Stomach (tissue), 9 donors: ENCODE measurements around the gene XPOT. TPM values are rescaled to one million over a fixed set of nuclear protein-coding genes. Genes with fewer than 3 reads are reported as not detected.

Experiments used
- DNase-seq, 2 donors: peaks; one replicate each; pipeline versions ENCODE4 v3.0.0 to v3.0.0-alpha.2; 2013 to 2019
- H3K27ac ChIP-seq, 5 donors: fragments of 200-600 bp in 4 of 5; sonication (generic) in 4 of 5; one replicate each; pipeline ENCODE4 v1.5.1; 2013 to 2019; ENCODE audit warnings: mild to moderate bottlenecking in 1 of 5, moderate library complexity in 1 of 5
- H3K27me3 ChIP-seq, 3 donors: fragments of 200-600 bp; sonication (generic); one replicate each; pipeline ENCODE4 v1.5.1; 2017 to 2019; ENCODE audit warnings: mixed run types in 1 of 3
- H3K36me3 ChIP-seq, 4 donors: fragments of 200-600 bp; sonication (generic); 1 replicate in 3 of 4; 2 replicates in 1 of 4; pipeline ENCODE4 v1.5.1; 2016 to 2019
- H3K4me1 ChIP-seq, 4 donors: fragments of 200-600 bp; sonication (generic); one replicate each; pipeline ENCODE4 v1.5.1; 2016 to 2019
- H3K4me3 ChIP-seq, 4 donors: fragments of 200-600 bp; sonication (generic) in 3 of 4; one replicate each; pipeline ENCODE4 v1.5.1; 2016 to 2019; ENCODE audit warnings: mild to moderate bottlenecking in 1 of 4
- H3K9me3 ChIP-seq, 4 donors: fragments of 200-600 bp; sonication (generic); one replicate each; pipeline ENCODE4 v1.5.1; 2016 to 2019
- CTCF ChIP-seq, 7 experiments: fragments of 450-650 bp in 4 of 7; fragments of 200-600 bp in 3 of 7; sonication (generic) in 3 of 7; IDR thresholded peaks; one replicate each; pipeline ENCODE4 v1.5.1; 2016 to 2019; ENCODE audit warnings: antibody characterized with exemption in 7 of 7, control low read depth in 2 of 7, mild to moderate bottlenecking in 1 of 7
- EP300 ChIP-seq: sonication (generic); formaldehyde crosslinking; IDR thresholded peaks from one replicate; pipeline ENCODE4 v1.6.1; 2017; ENCODE audit warnings: antibody characterized with exemption
- POLR2A ChIP-seq, 4 donors: fragments of 450-650 bp; IDR thresholded peaks; one replicate each; pipeline ENCODE4 v1.6.1; 2016; ENCODE audit warnings: antibody characterized with exemption in 4 of 4, control low read depth in 2 of 4, mild to moderate bottlenecking in 1 of 4, moderate library complexity in 1 of 4
- POLR2AphosphoS5 ChIP-seq, 3 donors: sonication (generic); formaldehyde crosslinking; IDR thresholded peaks; one replicate each; pipeline ENCODE4 v1.6.1; 2016; ENCODE audit warnings: antibody characterized with exemption in 3 of 3
- WGBS, 5 donors: extraction: QIAGEN DNeasy Blood & Tissue Kit in 3 of 5; methylation state at CpG; one replicate each; pipeline versions ENCODE4 v1.1.5 to v1.1.7; 2013 to 2018; 5-methylcytosine and 5-hydroxymethylcytosine counted together
- intact Hi-C: fragments of 100-400 bp; cut with DNase I; formaldehyde crosslinking; loops from one replicate; pipeline ENCODE4 v1.15.1; 2023; ENCODE audit warnings: low total_unique reads
- polyA plus RNA-seq, 3 donors: library from polyadenylated mRNA; stranded (reverse); fragments of 200-250 nt; gene quantifications; one replicate each; pipeline ENCODE4 v1.2.3, GENCODE V29; 2013
- total RNA-seq, 5 donors: library from RNA; depleted of rRNA; stranded (reverse); fragments of >200 nt; gene quantifications; one replicate each; pipeline versions ENCODE4 v1.1.0 to v1.2.3, GENCODE V29; 2014 to 2016
- donor health status: healthy with polysubstance abuse.
- donor health status: Bipolar disorder and iron deficiency.
- donor health status: healthy.

The XPOT gene
- total and polyA plus RNA-seq, 8 donors: 12.8 to 109 (median 23.3) TPM

GRCh38 chr12:64450057-64450640 lies 46.0 kb downstream of the XPOT start:
- intact Hi-C loops: no loop called here
- WGBS, 5 donors: 58 to 70% (median 67%) methylated on average over 2 of the region's 2 CpGs
- no peaks in the 10 kb centered on the region for H3K27me3 ChIP-seq
- no peak overlapping the region for H3K27ac ChIP-seq
- H3K36me3 ChIP-seq: peaks cover 14 to 40% (median 37%) of the 10 kb centered on the region in 4 donors
- H3K4me3 ChIP-seq: no peak overlapping the region
- H3K4me1 ChIP-seq: peaks cover 0 to 35% (median 29%) of the 10 kb centered on the region in 4 donors
- TF ChIP-seq CTCF (IDR thresholded peaks at IDR 0.05) (no peak), EP300 (no peak), POLR2A (IDR thresholded peaks at IDR 0.05) (no peak), POLR2AphosphoS5 (IDR thresholded peaks at IDR 0.05) (no peak)
- no peak for DNase-seq
- no peaks in the 10 kb centered on the region for H3K9me3 ChIP-seq

DNA sequence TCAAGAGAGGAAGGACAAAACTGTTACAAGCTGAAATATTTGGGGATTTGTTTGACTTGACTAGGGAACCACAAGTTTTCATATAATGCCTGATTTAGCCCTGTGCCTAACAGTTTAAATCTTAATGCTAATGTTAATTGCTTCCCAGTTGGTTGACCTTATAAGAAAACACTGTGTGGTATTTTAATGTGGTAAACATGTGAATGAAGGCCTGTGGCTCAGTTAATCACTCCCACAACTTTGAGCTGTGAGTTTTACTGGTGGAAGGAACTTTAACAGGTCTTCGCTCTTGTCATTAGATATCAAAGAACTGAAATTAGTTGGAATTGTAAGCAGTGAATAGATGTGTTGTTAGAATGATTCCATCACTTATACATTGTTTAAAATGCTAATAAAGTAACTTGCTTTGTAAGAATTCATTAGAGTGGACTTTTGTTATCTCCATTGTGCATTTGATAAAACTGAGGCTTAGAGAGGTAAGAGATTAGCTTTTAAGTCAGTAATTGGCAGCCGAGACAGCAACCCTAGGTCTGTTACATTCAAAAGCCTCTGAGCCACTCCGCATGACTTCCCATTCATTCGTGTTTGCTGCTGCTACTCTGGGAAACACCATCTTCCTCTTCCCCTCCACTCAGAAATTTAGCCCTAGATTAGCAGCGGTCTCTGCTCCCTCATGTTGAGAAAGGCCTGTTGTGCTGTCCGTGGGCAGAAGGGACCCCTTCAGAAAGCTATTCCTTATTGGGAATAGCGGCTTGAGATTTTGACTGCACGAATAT lies 46.7 kb downstream of the XPOT start:
- Histone ChIP-seq H3K27me3 (no peaks in the 10 kb centered on the region), H3K4me3 (peak overlapping the region; percentile 78 to 96 (median 82)), H3K4me1 (peaks cover 0 to 40% (median 30%) of the 10 kb centered on the region in 4 donors), H3K36me3 (peaks cover 10 to 35% (median 31%) of the 10 kb centered on the region in 4 donors), H3K9me3 (no peaks in the 10 kb centered on the region), H3K27ac (peak overlapping the region in 4 of 5 donors; percentile 97 to 99 (median 98))
- intact Hi-C loops: no loop called here
- peak in 1 of 2 donors; percentile 32 for DNase-seq
- 7 to 15% (median 10%) methylated on average over 8 of the region's 8 CpGs for WGBS, 5 donors
- TF ChIP-seq POLR2AphosphoS5 (IDR thresholded peaks at IDR 0.05) (no peak), CTCF (IDR thresholded peaks at IDR 0.05) (no peak), POLR2A (IDR thresholded peaks at IDR 0.05) (no peak), EP300 (no peak)

GRCh38 chr12:64451687-64452558 lies 47.7 kb downstream of the XPOT start, which contains the start of gene TBK1:
Gene TBK1 (plus strand): TSS chr12:64452120. CDS start chr12:64455871, 3,751 bp downstream.
- TF ChIP-seq POLR2A (IDR thresholded peaks at IDR 0.05) (no peak), CTCF (IDR thresholded peaks at IDR 0.05) (peak in 1 of 7 experiments; percentile 20), EP300 (no peak), POLR2AphosphoS5 (IDR thresholded peaks at IDR 0.05) (peak; percentile 83 to 91 (median 90))
- Histone ChIP-seq H3K4me3 (peak within 1 kb of the TSS; percentile 78 to 96 (median 82)), H3K27me3 (no peaks in the 10 kb centered on the region), H3K4me1 (peaks cover 2 to 47% (median 31%) of the 10 kb centered on the region in 4 donors), H3K27ac (peak within 1 kb of the TSS; percentile 97 to 99 (median 98)), H3K36me3 (peaks cover 8 to 30% (median 23%) of the 10 kb centered on the region in 4 donors), H3K9me3 (no peaks in the 10 kb centered on the region)
- intact Hi-C loops: no loop called here
- peak; percentile 93 to 96 for DNase-seq
- 0 to 1% (median 0%) methylated on average over 30 to 94 of the region's 94 CpGs for WGBS, 5 donors
